GM23338 (cell line): ENCODE data around the gene IQCK. TPM values are rescaled to one million over a fixed set of nuclear protein-coding genes. Genes with fewer than 3 reads are reported as not detected.
A peak's percentile ranks its signal among the peaks of the same experiment; 100 is the strongest.

ENCODE experiments used
- ATAC-seq: fragments of 200-7000 bp; cut with Tn5 transposase; 3 replicates; pipeline ENCODE4 v1.9.1; 2020
- DNase-seq: peaks from one replicate; pipeline ENCODE4 v3.0.0-alpha.2; 2015; ENCODE audit warnings: low spot score
- H2AFZ ChIP-seq: fragments of 200-600 bp; sonication (generic); 2 replicates; pipeline ENCODE4 v1.8.0; 2016; ENCODE audit warnings: antibody characterized with exemption, mild to moderate bottlenecking, moderate library complexity
- H3F3A ChIP-seq: fragments of 200-600 bp; sonication (generic); replicated peaks from 2 replicates; pipeline ENCODE4 v1.8.0; 2017; ENCODE audit warnings: antibody characterized with exemption, mixed run types, low read depth
- H3K27ac ChIP-seq: fragments of 200-600 bp; sonication (generic); 2 replicates; pipeline ENCODE4 v1.6.1; 2016; ENCODE audit warnings: low read depth
- H3K27me3 ChIP-seq: fragments of 200-600 bp; sonication (generic); 2 replicates; pipeline ENCODE4 v1.8.0; 2016; ENCODE audit warnings: mild to moderate bottlenecking, mixed run types, moderate library complexity; ENCODE audit not compliant: insufficient read depth
- H3K36me3 ChIP-seq: fragments of 200-600 bp; sonication (generic); 2 replicates; pipeline ENCODE4 v1.8.0; 2016; ENCODE audit warnings: mild to moderate bottlenecking; ENCODE audit not compliant: insufficient read depth
- H3K4me1 ChIP-seq: fragments of 200-600 bp; sonication (generic); 2 replicates; pipeline ENCODE4 v1.8.0; 2016; ENCODE audit warnings: mild to moderate bottlenecking, moderate library complexity; ENCODE audit not compliant: insufficient read depth
- H3K4me2 ChIP-seq: fragments of 200-600 bp; sonication (generic); 2 replicates; pipeline ENCODE4 v1.7.1; 2017; ENCODE audit warnings: mixed run types
- H3K4me3 ChIP-seq: fragments of 200-600 bp; sonication (generic); 2 replicates; pipeline ENCODE4 v1.6.1; 2016; ENCODE audit warnings: mixed run types
- H3K79me2 ChIP-seq: fragments of 200-600 bp; sonication (generic); replicated peaks from 2 replicates; pipeline ENCODE4 v1.8.0; 2017; ENCODE audit warnings: mild to moderate bottlenecking; ENCODE audit not compliant: insufficient read depth
- H3K9me2 ChIP-seq: fragments of 200-600 bp; sonication (generic); 2 replicates; pipeline ENCODE4 v1.8.0; 2017; ENCODE audit not compliant: insufficient read depth
- H4K20me1 ChIP-seq: fragments of 200-600 bp; sonication (generic); replicated peaks from 2 replicates; pipeline ENCODE4 v1.8.0; 2017; ENCODE audit warnings: mild to moderate bottlenecking; ENCODE audit not compliant: insufficient read depth
- H3K27ac Mint-ChIP-seq: 2 replicates; pipeline ENCODE4 v1.8.0; 2020; ENCODE audit warnings: inconsistent platforms, mild to moderate bottlenecking, moderate library complexity, mixed read lengths
- H3K27me3 Mint-ChIP-seq: 3 replicates; pipeline ENCODE4 v1.8.0; 2022; ENCODE audit warnings: low read depth, mild to moderate bottlenecking, moderate library complexity, mixed read lengths, inconsistent platforms; ENCODE audit not compliant: insufficient read depth, poor library complexity
- H3K36me3 Mint-ChIP-seq: 3 replicates; pipeline ENCODE4 v1.8.0; 2021; ENCODE audit warnings: low read depth, mild to moderate bottlenecking, inconsistent platforms, moderate library complexity, mixed read lengths
- H3K4me1 Mint-ChIP-seq: 3 replicates; pipeline ENCODE4 v1.8.0; 2020; ENCODE audit warnings: mild to moderate bottlenecking, inconsistent platforms, mixed read lengths
- H3K4me3 Mint-ChIP-seq: 3 replicates; pipeline ENCODE4 v1.8.0; 2021; ENCODE audit warnings: moderate library complexity, mild to moderate bottlenecking, inconsistent platforms, mixed read lengths
- H3K9me3 Mint-ChIP-seq: 3 replicates; pipeline ENCODE4 v1.8.0; 2020; ENCODE audit warnings: moderate library complexity, mild to moderate bottlenecking, inconsistent platforms, mixed read lengths
- CREB1 ChIP-seq: fragments of 250-450 bp; sonication (Bioruptor Pico); IDR thresholded peaks from 2 replicates; pipeline ENCODE4 v1.5.0; 2020; ENCODE audit warnings: low read depth, mild to moderate bottlenecking, moderate library complexity
- CTCF ChIP-seq, 2 experiments: fragments of 200-600 bp in 1 of 2; sonication (generic) in 1 of 2; conservative IDR thresholded peaks; 2 replicates each; pipeline versions ENCODE4 v1.5.1 to v1.6.1; 2016 to 2017; ENCODE audit warnings: antibody characterized with exemption in 2 of 2, low read depth in 2 of 2, mild to moderate bottlenecking in 2 of 2, moderate library complexity in 1 of 2
- ETS1 ChIP-seq: IDR thresholded peaks from 2 replicates; pipeline ENCODE4 v1.6.1; 2016; ENCODE audit warnings: antibody characterized with exemption
- EZH2 ChIP-seq: fragments of 200-600 bp; sonication (generic); IDR thresholded peaks from one replicate; pipeline ENCODE4 v1.8.0; 2017; ENCODE audit warnings: antibody characterized with exemption, mild to moderate bottlenecking, low read depth; ENCODE audit not compliant: unreplicated experiment
- NANOG ChIP-seq: IDR thresholded peaks from 2 replicates; pipeline ENCODE4 v1.6.1; 2016; ENCODE audit warnings: antibody characterized with exemption, borderline replicate concordance
- POLR2AphosphoS5 ChIP-seq: IDR thresholded peaks from 2 replicates; pipeline ENCODE4 v1.6.1; 2016; ENCODE audit warnings: antibody characterized with exemption, low read depth
- REST ChIP-seq: IDR thresholded peaks from one replicate; pipeline ENCODE4 v1.6.1; 2018; ENCODE audit warnings: antibody characterized with exemption; ENCODE audit not compliant: unreplicated experiment
- STAT1 ChIP-seq: IDR thresholded peaks from one replicate; pipeline ENCODE4 v1.6.1; 2016; ENCODE audit warnings: antibody characterized with exemption; ENCODE audit not compliant: unreplicated experiment
- ZNF114 ChIP-seq: fragments of 250-450 bp; sonication (Bioruptor Pico); IDR thresholded peaks from 2 replicates; pipeline ENCODE4 v1.5.0; 2020; ENCODE audit warnings: mild to moderate bottlenecking, moderate library complexity
- ZNF331 ChIP-seq: fragments of 250-450 bp; sonication (Bioruptor Pico); IDR thresholded peaks from 2 replicates; pipeline ENCODE4 v1.5.0; 2020; ENCODE audit warnings: low read depth, mild to moderate bottlenecking, moderate library complexity
- polyA plus RNA-seq: library from polyadenylated mRNA; unstranded; fragments of >200 nt; fragmentation: Nextera tagmentation; extraction: Ambion mirVana; gene quantifications from 2 replicates; pipeline ENCODE4 v1.2.1, GENCODE V29; 2016
- total RNA-seq: library from RNA; depleted of rRNA; stranded (reverse); fragments of >200 nt; shearing (Covaris generic); gene quantifications from 2 replicates; pipeline ENCODE4 v1.2.3, GENCODE V29; 2014

IQCK gene
- total and polyA plus RNA-seq, 2 experiments from 2014 or later = 7.6 to 10.0 TPM

- TF ChIP-seq ZNF114 (CRISPR knock-in tag) (no peak), EZH2 (no peak), CTCF (conservative IDR thresholded peaks at IDR 0.05; ENCODE audit: low read depth in 2 of 2) (no peak), CREB1 (no peak), NANOG (no peak), ETS1 (no peak), ZNF331 (CRISPR knock-in tag) (no peak), STAT1 (no peak)
Observed at GRCh38 chr16:19809121-19809635, 91.1 kb downstream of the IQCK start (continued).

GRCh38 chr16:19809693-19810092, 91.6 kb downstream of the IQCK start:
- H3K27me3 Mint-ChIP-seq = peaks cover 7% of the 10 kb centered on the region

More at GRCh38 chr16:19809693-19810092, 91.6 kb downstream of the IQCK start:
- H3K4me3 Mint-ChIP-seq = no peak overlapping the region
- Histone ChIP-seq H3K9me2 (no peaks in the 10 kb centered on the region), H3K4me2 (no peak overlapping the region), H4K20me1 (no peaks in the 10 kb centered on the region), H3F3A (peaks cover 6% of the 10 kb centered on the region), H3K27me3 (no peaks in the 10 kb centered on the region), H3K36me3 (no peaks in the 10 kb centered on the region; the same call in 1 of the 2 replicates), H3K79me2 (no peaks in the 10 kb centered on the region), H2AFZ (no peak overlapping the region), H3K4me1 (peaks cover under 1% of the 10 kb centered on the region; the same call in 1 of the 2 replicates), H3K4me3 (no peak overlapping the region), H3K27ac (no peak overlapping the region)
- TF ChIP-seq REST (no peak), NANOG (no peak), CREB1 (no peak), ZNF331 (CRISPR knock-in tag) (no peak), CTCF (conservative IDR thresholded peaks at IDR 0.05; ENCODE audit: low read depth in 2 of 2) (0 out of 4 replicates have a peak, but pooled peaks of 1 of the 2 experiments have one; percentile 0), POLR2AphosphoS5 (no peak)
- ATAC-seq (no peak), DNase-seq (no peak)
- peaks cover 44% of the 10 kb centered on the region for H3K9me3 Mint-ChIP-seq
- H3K27ac Mint-ChIP-seq = no peak overlapping the region
- peaks cover 34% of the 10 kb centered on the region for H3K36me3 Mint-ChIP-seq
- peaks cover 6% of the 10 kb centered on the region; the same call in 2 of the 3 replicates for H3K4me1 Mint-ChIP-seq
